DND-41 (cell line): ENCODE results near the gene CFAP65.

Experiments used
- ATAC-seq: fragments of 200-7000 bp; cut with Tn5 transposase; 3 replicates; pipeline ENCODE4 v1.9.1; 2021; ENCODE audit warnings: low read depth; ENCODE audit not compliant: insufficient read depth
- DNase-seq: peaks from one replicate; pipeline ENCODE4 v3.0.0-alpha.2; 2020
- H2AFZ ChIP-seq: 2 replicates; pipeline ENCODE4 v1.6.0; 2012; ENCODE audit warnings: low read depth, low read length
- H3K27ac ChIP-seq: 2 replicates; pipeline ENCODE4 v1.5.1; 2012; ENCODE audit warnings: low read length, inconsistent platforms
- H3K27me3 ChIP-seq: fragments of 200-600 bp; sonication (generic); 2 replicates; pipeline ENCODE4 v1.6.0; 2012; ENCODE audit warnings: low read length, mild to moderate bottlenecking, inconsistent platforms; ENCODE audit not compliant: insufficient read depth, poor library complexity
- H3K36me3 ChIP-seq: 2 replicates; pipeline ENCODE4 v1.5.1; 2012; ENCODE audit warnings: low read length, inconsistent platforms; ENCODE audit not compliant: insufficient read depth
- H3K4me1 ChIP-seq: 2 replicates; pipeline ENCODE4 v1.5.1; 2012; ENCODE audit warnings: mild to moderate bottlenecking, low read length; ENCODE audit not compliant: insufficient read depth
- H3K4me2 ChIP-seq: 2 replicates; pipeline ENCODE4 v1.6.0; 2012; ENCODE audit warnings: mild to moderate bottlenecking, moderate library complexity, low read length, inconsistent platforms; ENCODE audit not compliant: insufficient read depth
- H3K4me3 ChIP-seq, 2 experiments: fragments of 200-600 bp in 1 of 2; shearing (Covaris generic) in 1 of 2; 2 replicates each; pipeline ENCODE4 v1.5.1; 2012 to 2016; ENCODE audit warnings: inconsistent platforms in 2 of 2, low read length in 2 of 2, mild to moderate bottlenecking in 2 of 2, low read depth in 1 of 2, moderate library complexity in 1 of 2
- H3K79me2 ChIP-seq: 2 replicates; pipeline ENCODE4 v1.6.0; 2012; ENCODE audit warnings: low read length, inconsistent platforms; ENCODE audit not compliant: insufficient read depth
- H3K9ac ChIP-seq: 2 replicates; pipeline ENCODE4 v1.6.0; 2012; ENCODE audit warnings: low read depth, mild to moderate bottlenecking, inconsistent platforms, low read length, moderate library complexity
- H3K9me3 ChIP-seq: 2 replicates; pipeline ENCODE4 v1.5.1; 2012; ENCODE audit warnings: low read length, moderate library complexity, mild to moderate bottlenecking, inconsistent platforms; ENCODE audit not compliant: insufficient read depth, severe bottlenecking
- H4K20me1 ChIP-seq: 2 replicates; pipeline ENCODE4 v1.6.0; 2012; ENCODE audit warnings: low read length; ENCODE audit not compliant: insufficient read depth
- CTCF ChIP-seq: IDR thresholded peaks from 2 replicates; pipeline ENCODE4 v1.5.1; 2012; ENCODE audit warnings: borderline replicate concordance, low read length, moderate library complexity, mild to moderate bottlenecking; ENCODE audit not compliant: poor library complexity, severe bottlenecking; ENCODE audit errors: extremely low read depth
- EZH2 ChIP-seq: IDR thresholded peaks from 3 replicates; pipeline ENCODE4 v1.6.1; 2012; ENCODE audit warnings: borderline replicate concordance, low read depth, mild to moderate bottlenecking, moderate library complexity, low read length, inconsistent platforms; ENCODE audit not compliant: severe bottlenecking

CFAP65 gene

GRCh38 chr2:219035942-219036341 is 5.4 kb downstream of the CFAP65 start:
- H3K4me3 ChIP-seq = no peak overlapping the region
- no peak overlapping the region for H3K27ac ChIP-seq
- H3K27me3 ChIP-seq = peaks cover 16% of the 10 kb centered on the region
- no peaks in the 10 kb centered on the region for H3K4me1 ChIP-seq
- H3K4me2 ChIP-seq = no peak overlapping the region
- no peak overlapping the region for H3K9ac ChIP-seq
- no peak overlapping the region for H2AFZ ChIP-seq
- H3K79me2 ChIP-seq = no peaks in the 10 kb centered on the region
- ATAC-seq = no peak
- H3K9me3 ChIP-seq = no peaks in the 10 kb centered on the region
- no peaks in the 10 kb centered on the region for H3K36me3 ChIP-seq
- H4K20me1 ChIP-seq = 0 out of 2 replicates have a peak, but pooled peaks cover 3% of the 10 kb centered on the region
- TF ChIP-seq CTCF (no peak), EZH2 (no peak)
- no peak for DNase-seq

- H3K9ac ChIP-seq = no peak overlapping the region
- H3K4me3 ChIP-seq = no peak overlapping the region
- no peak overlapping the region for H3K27ac ChIP-seq
- H2AFZ ChIP-seq = no peak overlapping the region
- no peak for DNase-seq
- H3K4me1 ChIP-seq = no peaks in the 10 kb centered on the region
- no peaks in the 10 kb centered on the region for H3K9me3 ChIP-seq
- no peak for ATAC-seq
- H3K27me3 ChIP-seq = peaks cover 13% of the 10 kb centered on the region
- no peaks in the 10 kb centered on the region for H3K36me3 ChIP-seq
- no peaks in the 10 kb centered on the region for H3K79me2 ChIP-seq
- H3K4me2 ChIP-seq = no peak overlapping the region
- H4K20me1 ChIP-seq = peaks cover 3% of the 10 kb centered on the region; the same call in 1 of the 2 replicates
- TF ChIP-seq CTCF (no peak), EZH2 (no peak)
These were observed 6.5 kb downstream of the CFAP65 start for GRCh38 chr2:219034823-219035222.

DNA sequence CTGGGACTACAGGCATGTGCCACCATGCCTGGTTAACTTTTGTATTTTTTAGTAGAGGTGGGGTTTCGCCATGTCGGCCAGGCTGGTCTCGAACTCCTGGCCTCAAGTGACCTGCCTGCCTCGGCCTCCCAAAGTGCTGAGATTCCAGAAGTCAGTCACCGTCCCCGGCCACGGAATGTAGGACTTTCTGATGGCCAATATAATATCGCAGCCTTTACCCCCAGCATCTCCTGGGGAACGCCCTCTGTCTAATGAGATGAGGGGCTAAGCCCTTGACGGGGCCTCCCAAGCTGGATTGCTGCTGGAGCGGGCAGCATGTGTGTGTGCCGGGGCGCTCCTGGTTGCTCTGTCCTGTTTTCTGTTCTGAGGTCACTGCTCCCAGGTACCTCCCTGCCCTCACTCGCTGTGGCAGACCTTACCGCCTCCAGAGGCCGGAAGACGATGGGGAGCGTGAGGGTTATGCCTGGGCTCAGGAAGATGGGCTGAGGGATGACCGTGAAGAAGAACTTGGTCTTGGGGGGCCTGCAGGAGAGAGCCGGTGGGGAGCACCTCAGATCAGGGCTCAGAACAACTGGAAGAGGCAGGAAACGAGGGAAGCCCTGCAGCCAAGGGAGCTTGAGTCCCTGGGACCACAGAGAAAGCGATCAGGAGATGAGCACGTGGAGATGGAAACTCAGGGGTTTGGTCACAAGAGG is 9.1 kb downstream of the CFAP65 start:
- H3K4me3 ChIP-seq = no peak overlapping the region
- no peak for DNase-seq

More for the DNA sequence above, 9.1 kb downstream of the CFAP65 start:
- no peak for TF ChIP-seq EZH2
- no peak for TF ChIP-seq CTCF
- no peak overlapping the region for H3K9ac ChIP-seq
- peaks cover 8% of the 10 kb centered on the region; the same call in 1 of the 2 replicates for H4K20me1 ChIP-seq
- H3K36me3 ChIP-seq = no peaks in the 10 kb centered on the region
- no peaks in the 10 kb centered on the region for H3K4me1 ChIP-seq
- H3K9me3 ChIP-seq = no peaks in the 10 kb centered on the region
- no peak for ATAC-seq
- no peak overlapping the region for H3K4me2 ChIP-seq
- H3K27me3 ChIP-seq = peaks cover 8% of the 10 kb centered on the region
- no peaks in the 10 kb centered on the region for H3K79me2 ChIP-seq
- no peak overlapping the region for H2AFZ ChIP-seq
- no peak overlapping the region for H3K27ac ChIP-seq
